SU-DHL-6 (cell line): Measurements from ENCODE around the gene ZNF524.

ENCODE experiments used
- H2AFZ ChIP-seq: fragments of 200-600 bp; sonication (generic); 2 replicates; pipeline ENCODE4 v1.6.1; 2014; ENCODE audit warnings: low read depth, mild to moderate bottlenecking, moderate library complexity, mixed read lengths, antibody characterized with exemption, low read length; ENCODE audit not compliant: severe bottlenecking
- H3F3A ChIP-seq: fragments of 200-600 bp; shearing (Covaris generic); 2 replicates; pipeline ENCODE4 v1.6.0; 2016; ENCODE audit warnings: antibody characterized with exemption, mild to moderate bottlenecking; ENCODE audit not compliant: insufficient read depth
- H3K27ac ChIP-seq: fragments of 200-600 bp; sonication (generic); 2 replicates; pipeline ENCODE4 v1.5.1; 2016; ENCODE audit warnings: low read depth, mild to moderate bottlenecking, low read length, moderate library complexity, mixed read lengths
- H3K27me3 ChIP-seq: fragments of 200-600 bp; sonication (generic), shearing (Covaris generic); 2 replicates; pipeline ENCODE4 v1.6.0; 2014; ENCODE audit warnings: mild to moderate bottlenecking, low read length
- H3K36me3 ChIP-seq: fragments of 200-600 bp; sonication (generic); 2 replicates; pipeline ENCODE4 v1.6.1; 2014; ENCODE audit warnings: mild to moderate bottlenecking, low read length, mixed read lengths
- H3K4me2 ChIP-seq: fragments of 300-600, 200-600 bp; shearing (Covaris generic), sonication (generic); 2 replicates; pipeline ENCODE4 v1.6.0; 2014; ENCODE audit warnings: low read length, low read depth, mild to moderate bottlenecking; ENCODE audit not compliant: poor library complexity, severe bottlenecking
- H3K4me3 ChIP-seq: fragments of 200-600 bp; sonication (generic); 2 replicates; pipeline ENCODE4 v1.5.1; 2014; ENCODE audit warnings: antibody characterized with exemption, low read length, mild to moderate bottlenecking, mixed read lengths; ENCODE audit not compliant: insufficient read depth, poor library complexity, severe bottlenecking
- H3K79me2 ChIP-seq: fragments of 200-600 bp; sonication (generic); 2 replicates; pipeline ENCODE4 v1.6.1; 2014; ENCODE audit warnings: mild to moderate bottlenecking, low read length, moderate library complexity; ENCODE audit not compliant: insufficient read depth
- H3K9ac ChIP-seq: fragments of 200-600 bp; sonication (generic); 2 replicates; pipeline ENCODE4 v1.7.0; 2014; ENCODE audit warnings: mild to moderate bottlenecking, low read length
- H3K9me2 ChIP-seq: fragments of 200-600 bp; sonication (generic); replicated peaks from 2 replicates; pipeline ENCODE4 v1.6.1; 2014; ENCODE audit warnings: low read length; ENCODE audit not compliant: insufficient read depth
- H3K9me3 ChIP-seq: fragments of 200-600 bp; sonication (generic); 2 replicates; pipeline ENCODE4 v1.6.1; 2014; ENCODE audit warnings: low read length, mixed read lengths; ENCODE audit not compliant: insufficient read depth
- H4K20me1 ChIP-seq: fragments of 200-600 bp; sonication (generic); 2 replicates; pipeline ENCODE4 v1.6.1; 2014; ENCODE audit warnings: low read depth, mild to moderate bottlenecking, antibody characterized with exemption, low read length, moderate library complexity, mixed read lengths
- EZH2phosphoT487 ChIP-seq: fragments of 200-600 bp; sonication (generic), shearing (Covaris generic); conservative IDR thresholded peaks from 2 replicates; pipeline ENCODE4 v1.6.1; 2018; ENCODE audit warnings: mild to moderate bottlenecking, antibody characterized with exemption, low read length, moderate library complexity, mixed read lengths
- TF ChIP-seq, protein P1 (sequence below): fragments of 200-600 bp; sonication (generic); IDR thresholded peaks from one replicate; pipeline ENCODE4 v1.5.1; 2017; ENCODE audit warnings: antibody characterized with exemption, mild to moderate bottlenecking, low read length, moderate library complexity; ENCODE audit not compliant: insufficient read depth, poor library complexity, severe bottlenecking

ZNF524 gene

GRCh38 chr19:55611300-55611982 is 11.4 kb downstream of the ZNF524 start:
- Histone ChIP-seq H3F3A (no peaks in the 10 kb centered on the region), H3K4me3 (no peak overlapping the region), H2AFZ (no peak overlapping the region), H3K9ac (no peak overlapping the region), H3K36me3 (no peaks in the 10 kb centered on the region), H3K4me2 (no peak overlapping the region), H3K9me2 (no peaks in the 10 kb centered on the region), H3K9me3 (no peaks in the 10 kb centered on the region), H3K27ac (no peak overlapping the region), H3K79me2 (peaks cover 24% of the 10 kb centered on the region), H3K27me3 (no peaks in the 10 kb centered on the region), H4K20me1 (no peaks in the 10 kb centered on the region)
- TF ChIP-seq, protein P1, sequence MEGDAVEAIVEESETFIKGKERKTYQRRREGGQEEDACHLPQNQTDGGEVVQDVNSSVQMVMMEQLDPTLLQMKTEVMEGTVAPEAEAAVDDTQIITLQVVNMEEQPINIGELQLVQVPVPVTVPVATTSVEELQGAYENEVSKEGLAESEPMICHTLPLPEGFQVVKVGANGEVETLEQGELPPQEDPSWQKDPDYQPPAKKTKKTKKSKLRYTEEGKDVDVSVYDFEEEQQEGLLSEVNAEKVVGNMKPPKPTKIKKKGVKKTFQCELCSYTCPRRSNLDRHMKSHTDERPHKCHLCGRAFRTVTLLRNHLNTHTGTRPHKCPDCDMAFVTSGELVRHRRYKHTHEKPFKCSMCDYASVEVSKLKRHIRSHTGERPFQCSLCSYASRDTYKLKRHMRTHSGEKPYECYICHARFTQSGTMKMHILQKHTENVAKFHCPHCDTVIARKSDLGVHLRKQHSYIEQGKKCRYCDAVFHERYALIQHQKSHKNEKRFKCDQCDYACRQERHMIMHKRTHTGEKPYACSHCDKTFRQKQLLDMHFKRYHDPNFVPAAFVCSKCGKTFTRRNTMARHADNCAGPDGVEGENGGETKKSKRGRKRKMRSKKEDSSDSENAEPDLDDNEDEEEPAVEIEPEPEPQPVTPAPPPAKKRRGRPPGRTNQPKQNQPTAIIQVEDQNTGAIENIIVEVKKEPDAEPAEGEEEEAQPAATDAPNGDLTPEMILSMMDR: no peak
- no peak for TF ChIP-seq EZH2phosphoT487

DNA sequence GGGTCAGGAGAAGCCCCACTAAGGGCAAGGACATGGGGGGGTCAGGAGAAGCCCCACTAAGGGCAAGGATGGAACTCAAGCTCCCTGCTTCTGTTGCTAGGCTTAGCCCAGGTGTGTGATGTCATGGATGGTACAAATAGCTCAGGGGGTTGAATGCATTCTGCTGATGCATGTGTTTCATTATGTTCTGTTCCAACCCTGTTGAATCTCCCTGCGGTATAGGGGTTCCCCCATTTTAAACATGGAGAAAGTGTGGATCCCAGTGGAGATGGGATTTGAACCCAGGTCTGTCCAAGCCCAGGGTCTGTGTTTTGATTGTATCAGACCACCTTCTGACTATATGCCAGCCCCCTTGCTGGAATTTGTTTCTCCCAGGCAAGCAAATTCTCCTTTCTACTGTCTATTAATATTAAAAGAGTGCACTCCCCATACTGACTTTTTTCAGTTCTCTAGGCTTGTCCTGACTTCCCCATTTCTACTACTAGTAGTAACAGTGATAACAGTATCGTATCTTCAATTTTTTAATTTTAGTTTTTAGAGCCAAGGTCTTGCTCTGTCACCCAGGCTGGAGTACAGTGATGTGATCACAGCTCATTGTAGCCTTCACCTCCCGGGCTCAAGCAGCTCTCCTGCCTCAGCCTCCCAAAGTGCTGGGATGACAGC is 12.0 kb downstream of the ZNF524 start:
- no peak overlapping the region for H3K4me3 ChIP-seq
- no peak overlapping the region for H3K4me2 ChIP-seq
- no peaks in the 10 kb centered on the region for H4K20me1 ChIP-seq
- TF ChIP-seq, protein P1: no peak
- TF ChIP-seq EZH2phosphoT487: no peak
- no peaks in the 10 kb centered on the region for H3K36me3 ChIP-seq
- no peak overlapping the region for H2AFZ ChIP-seq
- H3K27me3 ChIP-seq: no peaks in the 10 kb centered on the region
- H3K9me3 ChIP-seq: no peaks in the 10 kb centered on the region
- no peaks in the 10 kb centered on the region for H3K9me2 ChIP-seq
- H3K27ac ChIP-seq: no peak overlapping the region
- H3K9ac ChIP-seq: no peak overlapping the region
- H3K79me2 ChIP-seq: peaks cover 17% of the 10 kb centered on the region
- H3F3A ChIP-seq: no peaks in the 10 kb centered on the region

DNA sequence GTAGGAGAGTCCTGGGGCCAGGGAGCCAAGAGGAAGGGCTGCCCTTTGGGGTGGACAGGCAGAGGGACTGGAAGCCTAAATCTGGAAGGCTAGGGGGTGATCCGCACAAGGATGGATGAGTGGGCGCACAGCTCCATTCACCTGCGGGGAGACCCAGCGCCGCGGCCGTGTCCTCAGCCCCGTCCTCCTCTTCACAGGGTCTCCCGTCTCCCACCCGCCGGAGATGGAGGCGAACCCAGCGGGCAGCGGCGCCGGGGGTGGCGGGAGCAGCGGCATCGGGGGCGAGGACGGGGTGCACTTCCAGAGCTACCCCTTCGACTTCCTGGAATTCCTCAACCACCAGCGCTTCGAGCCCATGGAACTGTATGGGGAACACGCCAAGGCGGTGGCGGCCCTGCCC is 13.3 kb downstream of the ZNF524 start:
- Histone ChIP-seq H3K4me2 (no peak overlapping the region), H4K20me1 (no peaks in the 10 kb centered on the region), H3F3A (no peaks in the 10 kb centered on the region), H3K36me3 (no peaks in the 10 kb centered on the region), H3K79me2 (peaks cover 8% of the 10 kb centered on the region; the same call in 1 of the 2 replicates), H3K9ac (no peak overlapping the region), H3K27ac (no peak overlapping the region), H2AFZ (no peak overlapping the region), H3K9me2 (no peaks in the 10 kb centered on the region), H3K9me3 (no peaks in the 10 kb centered on the region), H3K27me3 (no peaks in the 10 kb centered on the region), H3K4me3 (no peak overlapping the region)
- no peak for TF ChIP-seq EZH2phosphoT487
- TF ChIP-seq, protein P1: no peak
